Activated naive CD8-positive, alpha-beta T cell treated with anti-CD3 and anti-CD28 coated beads, Interleukin-2, amount 50 U/mL, for 24 hours (primary cell): ENCODE results near the gene DEPP1.

Experiments used
- ATAC-seq: fragments of 150-1000 bp; cut with Tn5 transposase; one replicate; pipeline ENCODE4 v1.10.0; 2021
- DNase-seq: peaks from one replicate; pipeline ENCODE4 v3.0.0; 2021
- H3K27ac Mint-ChIP-seq: one replicate; pipeline ENCODE4 v1.8.0; 2021; ENCODE audit warnings: mild to moderate bottlenecking, mixed read lengths
- H3K27me3 Mint-ChIP-seq: one replicate; pipeline ENCODE4 v1.8.0; 2021; ENCODE audit warnings: mixed read lengths
- H3K36me3 Mint-ChIP-seq: one replicate; pipeline ENCODE4 v1.8.0; 2021; ENCODE audit warnings: low read depth, mixed read lengths
- H3K4me1 Mint-ChIP-seq: one replicate; pipeline ENCODE4 v1.8.0; 2021; ENCODE audit warnings: mixed read lengths
- H3K4me3 Mint-ChIP-seq: one replicate; pipeline ENCODE4 v1.8.0; 2021; ENCODE audit warnings: mild to moderate bottlenecking, moderate library complexity, mixed read lengths
- H3K9me3 Mint-ChIP-seq: one replicate; pipeline ENCODE4 v1.8.0; 2021; ENCODE audit warnings: mixed read lengths

Gene DEPP1

GRCh38 chr10:44976352-44977198 lies 2.0 kb downstream of the DEPP1 start:
- Mint-ChIP-seq H3K27me3 (no peaks in the 10 kb centered on the region), H3K4me3 (no peak overlapping the region), H3K4me1 (peaks cover 27% of the 10 kb centered on the region), H3K36me3 (no peaks in the 10 kb centered on the region), H3K27ac (no peak overlapping the region), H3K9me3 (no peaks in the 10 kb centered on the region)
- DNase-seq (no peak), ATAC-seq (no peak)

DNA sequence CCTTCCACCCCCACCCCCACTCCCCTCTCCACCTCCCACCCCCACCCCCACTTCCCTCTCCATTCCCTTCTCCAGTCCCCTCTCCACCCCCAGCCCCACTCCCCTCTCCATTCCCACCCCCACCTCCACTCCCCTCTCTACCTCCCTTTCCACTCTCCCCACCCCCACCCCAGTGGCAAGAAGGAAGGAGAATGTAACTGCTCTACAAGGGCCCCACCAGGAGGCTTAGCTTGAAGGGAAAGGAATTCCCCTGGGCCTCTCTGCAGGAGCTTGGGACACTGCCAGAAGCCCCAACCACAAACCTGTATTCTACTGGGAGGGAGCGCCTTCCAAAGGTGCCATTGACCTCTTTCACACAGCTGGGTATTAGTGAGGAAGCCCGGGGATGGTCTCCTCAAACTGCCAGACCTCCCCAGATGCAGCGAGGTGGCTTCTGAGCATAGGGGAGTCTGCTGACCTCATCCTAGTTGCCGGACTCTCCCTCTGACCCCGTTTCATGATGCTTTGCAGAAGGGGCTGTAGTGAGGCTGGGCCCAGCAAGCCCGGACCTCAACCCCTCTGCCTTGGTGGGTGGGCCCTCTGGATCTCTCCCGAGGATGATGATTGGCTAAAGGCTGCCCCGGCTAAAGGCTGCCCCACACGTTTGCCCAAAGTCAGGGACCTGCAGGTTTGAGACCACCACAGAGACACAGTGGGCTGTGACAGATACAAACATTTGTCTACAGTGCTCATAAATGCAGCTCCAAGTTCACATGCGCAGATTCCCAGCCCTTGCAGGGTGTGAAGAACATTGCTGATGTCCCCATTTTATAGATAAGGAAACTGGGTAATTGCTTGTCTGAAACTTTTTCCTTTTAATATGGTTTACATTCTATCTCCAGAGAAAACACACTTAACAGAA lies 2.9 kb downstream of the DEPP1 start:
- no peak overlapping the region for H3K27ac Mint-ChIP-seq
- H3K9me3 Mint-ChIP-seq: no peaks in the 10 kb centered on the region
- H3K27me3 Mint-ChIP-seq: no peaks in the 10 kb centered on the region
- ATAC-seq (no peak), DNase-seq (peak; percentile 22)
- peaks cover 27% of the 10 kb centered on the region for H3K4me1 Mint-ChIP-seq
- H3K4me3 Mint-ChIP-seq: no peak overlapping the region
- H3K36me3 Mint-ChIP-seq: no peaks in the 10 kb centered on the region

DNA sequence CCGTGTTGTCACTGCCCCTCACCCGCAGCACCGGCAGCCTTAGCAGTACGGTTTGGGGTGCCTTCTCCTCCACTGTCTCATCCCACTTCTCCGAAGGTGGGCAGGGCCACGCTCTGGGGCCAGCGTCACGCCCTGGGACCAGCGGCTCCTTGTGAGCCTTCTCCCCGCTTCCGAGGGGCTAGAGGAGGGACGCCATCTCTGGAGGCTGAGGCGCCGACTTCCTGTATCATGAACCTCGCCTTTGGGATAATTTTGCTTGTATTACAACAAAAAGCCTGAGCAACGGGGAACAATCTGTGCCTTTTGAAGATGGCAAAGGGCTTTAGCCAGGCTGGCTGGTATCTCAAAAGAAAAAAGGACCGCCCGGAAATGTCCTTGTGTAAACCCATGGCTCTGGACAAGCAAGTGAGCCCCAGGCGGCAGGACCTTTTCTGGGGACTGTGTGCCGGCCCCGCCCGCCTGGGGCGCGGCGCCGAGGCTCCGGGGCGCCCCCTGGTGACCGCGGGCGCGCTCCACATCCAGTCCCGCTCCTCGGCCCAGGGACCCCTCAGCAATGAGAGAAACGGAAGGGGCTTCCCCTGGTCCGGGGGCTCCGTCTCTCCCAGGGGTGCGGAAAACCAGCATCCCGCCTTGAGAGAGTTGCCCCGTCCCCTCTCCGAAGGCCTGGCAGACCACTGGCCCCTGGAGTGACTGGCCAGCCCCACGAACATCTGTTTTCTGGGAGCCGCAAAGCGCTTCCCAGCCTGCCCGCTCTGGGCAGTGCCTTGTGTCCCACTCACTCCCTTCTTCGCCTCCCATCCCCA lies 3.8 kb downstream of the DEPP1 start:
- Mint-ChIP-seq H3K36me3 (no peaks in the 10 kb centered on the region), H3K4me1 (peaks cover 27% of the 10 kb centered on the region), H3K9me3 (no peaks in the 10 kb centered on the region), H3K27ac (no peak overlapping the region), H3K4me3 (peak overlapping the region; percentile 61), H3K27me3 (no peaks in the 10 kb centered on the region)
- ATAC-seq (peak; percentile 90), DNase-seq (peak; percentile 76)

GRCh38 chr10:44974082-44974627 lies 4.5 kb downstream of the DEPP1 start:
- ATAC-seq (no peak), DNase-seq (no peak)
- H3K27ac Mint-ChIP-seq: no peak overlapping the region
- peaks cover 34% of the 10 kb centered on the region for H3K4me1 Mint-ChIP-seq
- no peaks in the 10 kb centered on the region for H3K9me3 Mint-ChIP-seq
- peak overlapping the region; percentile 61 for H3K4me3 Mint-ChIP-seq
- no peaks in the 10 kb centered on the region for H3K27me3 Mint-ChIP-seq
- H3K36me3 Mint-ChIP-seq: no peaks in the 10 kb centered on the region

DNA sequence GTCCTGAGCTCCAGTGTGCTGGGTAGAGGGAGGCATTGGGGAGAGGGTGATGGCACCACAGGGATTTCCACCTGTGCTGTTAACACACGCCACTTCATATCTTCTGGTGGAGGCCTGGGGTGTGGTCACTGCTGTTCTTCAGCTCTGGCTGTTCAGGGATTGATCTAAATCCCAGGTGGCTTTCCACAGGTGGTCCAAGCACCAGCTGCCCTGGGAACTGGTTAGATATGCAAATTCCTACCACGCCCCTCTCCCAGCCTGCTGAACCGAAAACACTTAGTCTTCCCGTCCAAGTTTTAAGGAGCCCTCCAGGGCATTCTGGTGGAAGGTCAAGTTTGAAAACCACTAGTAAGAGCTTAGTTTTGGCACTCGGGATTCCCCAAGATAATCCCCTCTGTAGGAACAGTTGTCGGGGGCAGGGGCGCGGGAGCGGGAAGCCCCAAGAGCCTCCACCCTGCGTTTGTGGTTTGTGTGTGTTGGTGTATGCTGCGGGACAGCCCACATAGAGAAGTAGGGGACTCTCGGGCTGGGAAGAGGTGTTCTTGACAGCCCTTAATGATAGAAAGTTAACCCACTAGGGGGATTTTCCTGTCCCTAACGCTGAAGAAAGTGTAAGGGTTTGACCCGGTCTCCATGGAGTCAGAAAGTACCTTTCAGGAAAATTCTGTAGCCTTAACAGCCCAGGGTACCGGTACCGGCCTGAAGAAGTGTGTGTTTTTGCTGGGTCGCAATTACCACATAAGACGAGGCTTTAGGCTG lies 5.1 kb downstream of the DEPP1 start:
- Mint-ChIP-seq H3K27me3 (no peaks in the 10 kb centered on the region), H3K4me3 (peak overlapping the region; percentile 26), H3K36me3 (no peaks in the 10 kb centered on the region), H3K27ac (peak overlapping the region; percentile 37), H3K9me3 (no peaks in the 10 kb centered on the region), H3K4me1 (peaks cover 41% of the 10 kb centered on the region)
- ATAC-seq (no peak), DNase-seq (peak; percentile 30)

DNA sequence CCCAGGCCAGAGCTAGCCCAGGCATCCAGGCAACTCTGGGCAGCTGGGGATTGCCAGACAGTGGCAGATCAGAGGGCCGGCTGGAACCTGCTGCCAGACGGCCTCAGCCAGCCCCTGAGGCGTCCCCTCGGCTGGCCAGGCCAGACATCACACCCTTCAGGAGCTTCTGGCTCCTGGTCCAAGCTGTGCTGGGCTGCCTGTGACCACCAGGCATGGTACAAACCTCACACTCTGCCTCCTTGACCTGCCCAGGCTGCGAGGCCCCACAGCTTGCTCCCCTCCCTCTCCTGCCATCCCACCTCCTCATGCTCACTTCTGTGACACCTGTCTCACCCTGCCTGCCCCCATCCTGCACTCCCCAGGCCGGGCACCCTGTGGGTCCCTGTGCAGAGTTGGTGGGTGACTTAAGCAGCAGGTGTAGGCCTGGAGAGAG lies 5.7 kb downstream of the DEPP1 start:
- Mint-ChIP-seq H3K27me3 (no peaks in the 10 kb centered on the region), H3K4me3 (no peak overlapping the region), H3K9me3 (no peaks in the 10 kb centered on the region), H3K4me1 (peaks cover 47% of the 10 kb centered on the region), H3K27ac (peak overlapping the region; percentile 37), H3K36me3 (no peaks in the 10 kb centered on the region)
- DNase-seq: no peak
- ATAC-seq: no peak

- H3K27me3 Mint-ChIP-seq: no peaks in the 10 kb centered on the region
- H3K9me3 Mint-ChIP-seq: no peaks in the 10 kb centered on the region
- H3K36me3 Mint-ChIP-seq: no peaks in the 10 kb centered on the region
- ATAC-seq: no peak
- H3K27ac Mint-ChIP-seq: no peak overlapping the region
- peaks cover 54% of the 10 kb centered on the region for H3K4me1 Mint-ChIP-seq
- DNase-seq: no peak
- H3K4me3 Mint-ChIP-seq: no peak overlapping the region
These were observed 6.5 kb downstream of the DEPP1 start for GRCh38 chr10:44971935-44972757.

GRCh38 chr10:44971434-44971833 lies 7.2 kb downstream of the DEPP1 start:
- DNase-seq: no peak
- H3K4me1 Mint-ChIP-seq: peaks cover 60% of the 10 kb centered on the region
- H3K27me3 Mint-ChIP-seq: no peaks in the 10 kb centered on the region

DNA sequence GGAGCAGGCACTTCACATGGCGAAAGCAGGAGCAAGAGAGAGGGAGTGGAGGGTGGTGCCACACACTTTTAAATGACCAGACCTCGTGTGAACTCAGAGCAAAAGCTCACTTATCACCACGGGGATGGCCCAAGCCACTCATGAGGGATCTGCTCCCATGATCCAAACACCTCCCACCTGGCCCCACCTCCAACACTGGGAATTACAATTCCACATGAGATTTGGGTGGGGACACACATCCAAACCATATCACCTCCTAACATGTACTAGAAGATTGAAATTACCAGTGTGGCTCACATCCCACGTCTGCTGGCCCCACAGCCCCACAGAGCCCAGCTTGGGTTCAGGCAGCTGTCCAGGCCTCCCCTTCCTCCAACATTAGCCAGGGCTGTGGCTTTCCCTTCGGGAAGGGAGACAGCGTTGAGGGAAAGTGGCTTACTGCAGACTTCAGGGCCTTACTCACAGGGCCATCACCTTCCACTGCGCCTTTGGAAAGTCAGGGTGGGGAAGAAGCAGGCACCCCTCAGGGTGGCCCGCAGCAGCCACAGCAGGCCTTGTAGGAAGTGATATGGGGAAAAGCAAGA lies 7.7 kb downstream of the DEPP1 start:
- Mint-ChIP-seq H3K27ac (no peak overlapping the region), H3K4me3 (no peak overlapping the region), H3K9me3 (no peaks in the 10 kb centered on the region), H3K36me3 (no peaks in the 10 kb centered on the region), H3K27me3 (no peaks in the 10 kb centered on the region), H3K4me1 (peaks cover 63% of the 10 kb centered on the region)
- ATAC-seq (no peak), DNase-seq (no peak)

More at GRCh38 chr10:44971434-44971833, 7.2 kb downstream of the DEPP1 start:
- H3K27ac Mint-ChIP-seq: no peak overlapping the region
- H3K4me3 Mint-ChIP-seq: no peak overlapping the region
- ATAC-seq: no peak
- no peaks in the 10 kb centered on the region for H3K9me3 Mint-ChIP-seq
- H3K36me3 Mint-ChIP-seq: no peaks in the 10 kb centered on the region

DNA sequence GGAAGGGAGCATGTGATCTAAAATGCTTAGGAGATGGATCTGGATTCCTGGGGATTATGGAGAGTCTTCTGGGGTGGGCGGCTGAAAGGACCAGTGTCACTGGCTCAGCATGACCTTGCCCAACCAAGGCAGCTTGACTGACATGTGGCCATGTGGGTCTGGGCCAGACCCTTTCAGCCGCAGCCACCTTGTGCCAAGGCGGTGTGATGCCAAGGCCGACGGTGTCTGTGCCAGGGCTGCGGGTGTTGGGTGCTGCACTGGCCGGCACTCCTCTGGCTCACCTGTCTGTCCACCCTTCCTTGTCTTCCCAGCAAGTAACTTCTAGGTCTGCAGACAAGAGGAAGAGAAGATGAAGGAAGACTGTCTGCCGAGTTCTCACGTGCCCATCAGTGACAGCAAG lies 8.8 kb downstream of the DEPP1 start:
- no peaks in the 10 kb centered on the region for H3K9me3 Mint-ChIP-seq
- DNase-seq (no peak), ATAC-seq (no peak)
- H3K4me3 Mint-ChIP-seq: no peak overlapping the region
- no peak overlapping the region for H3K27ac Mint-ChIP-seq
- H3K4me1 Mint-ChIP-seq: peaks cover 69% of the 10 kb centered on the region
- no peaks in the 10 kb centered on the region for H3K27me3 Mint-ChIP-seq
- no peaks in the 10 kb centered on the region for H3K36me3 Mint-ChIP-seq

- H3K9me3 Mint-ChIP-seq: no peaks in the 10 kb centered on the region
- ATAC-seq (peak; percentile 53), DNase-seq (peak; percentile 31)
- H3K4me1 Mint-ChIP-seq: peaks cover 60% of the 10 kb centered on the region
- H3K27me3 Mint-ChIP-seq: no peaks in the 10 kb centered on the region
- peak overlapping the region; percentile 23 for H3K4me3 Mint-ChIP-seq
- no peaks in the 10 kb centered on the region for H3K36me3 Mint-ChIP-seq
- H3K27ac Mint-ChIP-seq: peak overlapping the region; percentile 72
These were observed 9.9 kb downstream of the DEPP1 start for GRCh38 chr10:44968500-44969400.

GRCh38 chr10:44968091-44968490 lies 10.5 kb downstream of the DEPP1 start:
- no peaks in the 10 kb centered on the region for H3K27me3 Mint-ChIP-seq
- no peaks in the 10 kb centered on the region for H3K36me3 Mint-ChIP-seq
- ATAC-seq (peak; percentile 53), DNase-seq (peak; percentile 29)
- no peaks in the 10 kb centered on the region for H3K9me3 Mint-ChIP-seq
- H3K27ac Mint-ChIP-seq: peak overlapping the region; percentile 72
- H3K4me1 Mint-ChIP-seq: peaks cover 53% of the 10 kb centered on the region
- peak overlapping the region; percentile 2 for H3K4me3 Mint-ChIP-seq
